Neural progenitor cell (in vitro differentiated cells): Measurements from ENCODE around the gene TRPM2. TPM values are rescaled to one million over a fixed set of nuclear protein-coding genes. Genes with fewer than 3 reads are reported as not detected.

Experiments used
- DNase-seq: peaks from one replicate; pipeline ENCODE4 v3.0.0-alpha.2; 2016; ENCODE audit warnings: low spot score
- H2AFZ ChIP-seq: fragments of 200-600 bp; sonication (generic); replicated peaks from 2 replicates; pipeline ENCODE4 v1.6.1; 2016; ENCODE audit warnings: antibody characterized with exemption
- H3F3A ChIP-seq: fragments of 200-600 bp; sonication (generic); 2 replicates; pipeline ENCODE4 v1.6.1; 2016; ENCODE audit warnings: antibody characterized with exemption, low read depth
- H3K27ac ChIP-seq: fragments of 200-600 bp; sonication (generic); 2 replicates; pipeline ENCODE4 v1.5.1; 2016; ENCODE audit warnings: mild to moderate bottlenecking
- H3K27me3 ChIP-seq: fragments of 200-600 bp; sonication (generic); 2 replicates; pipeline ENCODE4 v1.6.1; 2016; ENCODE audit warnings: mild to moderate bottlenecking, moderate library complexity
- H3K36me3 ChIP-seq: fragments of 200-600 bp; sonication (generic); 2 replicates; pipeline ENCODE4 v1.5.1; 2016
- H3K4me1 ChIP-seq: fragments of 200-600 bp; sonication (generic); 2 replicates; pipeline ENCODE4 v1.6.1; 2016; ENCODE audit warnings: mixed run types
- H3K4me2 ChIP-seq: fragments of 200-600 bp; sonication (generic); 2 replicates; pipeline ENCODE4 v1.6.1; 2016
- H3K4me3 ChIP-seq: fragments of 200-600 bp; sonication (generic); 2 replicates; pipeline ENCODE4 v1.5.1; 2016
- H3K79me2 ChIP-seq: fragments of 200-600 bp; sonication (generic); 2 replicates; pipeline ENCODE4 v1.6.1; 2016; ENCODE audit warnings: low read depth
- H3K9ac ChIP-seq: fragments of 200-600 bp; sonication (generic); 2 replicates; pipeline ENCODE4 v1.6.1; 2016
- H3K9me3 ChIP-seq: fragments of 200-600 bp; sonication (generic); 2 replicates; pipeline ENCODE4 v1.5.1; 2016; ENCODE audit warnings: low read depth
- H4K20me1 ChIP-seq: fragments of 200-600 bp; sonication (generic); 2 replicates; pipeline ENCODE4 v1.6.1; 2016; ENCODE audit warnings: low read depth
- H3K27ac Mint-ChIP-seq: 3 replicates; pipeline ENCODE4 v1.8.0; 2021; ENCODE audit warnings: mixed read lengths
- H3K27me3 Mint-ChIP-seq: 2 replicates; pipeline ENCODE4 v1.8.0; 2022; ENCODE audit warnings: low read depth, mild to moderate bottlenecking, inconsistent platforms, moderate library complexity, mixed read lengths; ENCODE audit not compliant: insufficient read depth
- H3K36me3 Mint-ChIP-seq: 3 replicates; pipeline ENCODE4 v1.8.0; 2021; ENCODE audit warnings: mixed read lengths
- H3K4me1 Mint-ChIP-seq: 3 replicates; pipeline ENCODE4 v1.8.0; 2021; ENCODE audit warnings: mixed read lengths
- H3K4me3 Mint-ChIP-seq: 3 replicates; pipeline ENCODE4 v1.8.0; 2021; ENCODE audit warnings: mild to moderate bottlenecking, moderate library complexity, mixed read lengths
- H3K9me3 Mint-ChIP-seq: 3 replicates; pipeline ENCODE4 v1.8.0; 2020; ENCODE audit warnings: mixed read lengths
- EZH2 ChIP-seq: fragments of 200-600 bp; sonication (generic); IDR thresholded peaks from 2 replicates; pipeline ENCODE4 v1.6.1; 2017; ENCODE audit warnings: antibody characterized with exemption, mild to moderate bottlenecking, moderate library complexity
- EZH2phosphoT487 ChIP-seq: fragments of 200-600 bp; sonication (generic); IDR thresholded peaks from 2 replicates; pipeline ENCODE4 v1.6.1; 2017; ENCODE audit warnings: antibody characterized with exemption
- total RNA-seq: library from RNA; depleted of rRNA; stranded (reverse); fragments of >200 nt; gene quantifications from 2 replicates; pipeline ENCODE4 v1.2.3, GENCODE V29; 2015; ENCODE audit warnings: low replicate concordance
- TF ChIP-seq, protein P1 (sequence below): fragments of 200-600 bp; sonication (generic); IDR thresholded peaks from 2 replicates; pipeline ENCODE4 v1.5.1; 2017; ENCODE audit warnings: antibody characterized with exemption, mild to moderate bottlenecking

Gene TRPM2
- total RNA-seq, 1 donor from 2014 or later, result not detected

DNA sequence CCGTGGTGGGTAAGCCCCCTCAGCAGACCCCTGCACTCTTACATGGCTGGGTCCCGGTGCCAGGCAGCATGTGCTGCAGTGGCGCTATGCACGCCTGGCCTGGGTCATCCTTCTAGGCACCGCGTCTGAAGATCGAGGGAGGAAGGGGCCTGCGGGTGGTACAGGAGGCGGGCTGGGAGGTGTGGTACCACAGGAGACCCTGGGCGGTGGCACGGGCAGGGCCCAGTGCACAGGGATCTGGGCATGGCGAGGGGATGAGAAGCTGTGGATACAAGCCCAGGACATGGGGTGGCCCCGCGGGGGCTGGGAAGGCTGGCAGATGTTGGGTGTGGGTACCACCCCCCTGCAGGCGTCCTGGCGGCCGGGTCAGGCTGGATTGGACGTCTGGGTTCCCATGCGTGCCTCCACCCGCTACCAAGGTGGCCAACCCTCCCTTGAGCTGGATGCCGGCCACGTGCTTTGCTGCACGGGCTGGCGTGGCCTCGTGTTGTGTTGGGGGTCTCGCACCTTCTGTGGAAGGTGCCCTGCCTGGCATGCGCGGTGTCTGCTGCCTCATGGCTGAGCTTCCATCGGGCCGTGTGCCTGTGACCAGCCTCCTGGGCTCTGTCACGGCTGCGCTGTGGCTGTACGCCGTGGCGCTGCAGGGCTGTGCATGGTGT is 33.9 kb upstream of the TRPM2 start:
- no peaks in the 10 kb centered on the region for H3K36me3 ChIP-seq
- peaks cover 3% of the 10 kb centered on the region for H3K36me3 Mint-ChIP-seq
- no peaks in the 10 kb centered on the region for H3K27me3 ChIP-seq
- H4K20me1 ChIP-seq, result no peaks in the 10 kb centered on the region
- no peaks in the 10 kb centered on the region for H3F3A ChIP-seq
- H3K4me3 Mint-ChIP-seq, result no peak overlapping the region
- peaks cover 3% of the 10 kb centered on the region for H3K27me3 Mint-ChIP-seq
- DNase-seq, result no peak
- H3K9me3 ChIP-seq, result no peaks in the 10 kb centered on the region
- no peak overlapping the region for H3K27ac Mint-ChIP-seq
- TF ChIP-seq EZH2phosphoT487 (no peak), EZH2 (no peak)
- TF ChIP-seq, protein P1, sequence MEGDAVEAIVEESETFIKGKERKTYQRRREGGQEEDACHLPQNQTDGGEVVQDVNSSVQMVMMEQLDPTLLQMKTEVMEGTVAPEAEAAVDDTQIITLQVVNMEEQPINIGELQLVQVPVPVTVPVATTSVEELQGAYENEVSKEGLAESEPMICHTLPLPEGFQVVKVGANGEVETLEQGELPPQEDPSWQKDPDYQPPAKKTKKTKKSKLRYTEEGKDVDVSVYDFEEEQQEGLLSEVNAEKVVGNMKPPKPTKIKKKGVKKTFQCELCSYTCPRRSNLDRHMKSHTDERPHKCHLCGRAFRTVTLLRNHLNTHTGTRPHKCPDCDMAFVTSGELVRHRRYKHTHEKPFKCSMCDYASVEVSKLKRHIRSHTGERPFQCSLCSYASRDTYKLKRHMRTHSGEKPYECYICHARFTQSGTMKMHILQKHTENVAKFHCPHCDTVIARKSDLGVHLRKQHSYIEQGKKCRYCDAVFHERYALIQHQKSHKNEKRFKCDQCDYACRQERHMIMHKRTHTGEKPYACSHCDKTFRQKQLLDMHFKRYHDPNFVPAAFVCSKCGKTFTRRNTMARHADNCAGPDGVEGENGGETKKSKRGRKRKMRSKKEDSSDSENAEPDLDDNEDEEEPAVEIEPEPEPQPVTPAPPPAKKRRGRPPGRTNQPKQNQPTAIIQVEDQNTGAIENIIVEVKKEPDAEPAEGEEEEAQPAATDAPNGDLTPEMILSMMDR, result no peak
- no peak overlapping the region for H3K27ac ChIP-seq
- no peaks in the 10 kb centered on the region for H3K9me3 Mint-ChIP-seq
- H3K79me2 ChIP-seq, result no peaks in the 10 kb centered on the region
- no peak overlapping the region for H3K4me2 ChIP-seq
- H3K4me3 ChIP-seq, result no peak overlapping the region
- H2AFZ ChIP-seq, result no peak overlapping the region
- H3K4me1 Mint-ChIP-seq, result no peaks in the 10 kb centered on the region
- H3K4me1 ChIP-seq, result no peaks in the 10 kb centered on the region
- H3K9ac ChIP-seq, result no peak overlapping the region

DNA sequence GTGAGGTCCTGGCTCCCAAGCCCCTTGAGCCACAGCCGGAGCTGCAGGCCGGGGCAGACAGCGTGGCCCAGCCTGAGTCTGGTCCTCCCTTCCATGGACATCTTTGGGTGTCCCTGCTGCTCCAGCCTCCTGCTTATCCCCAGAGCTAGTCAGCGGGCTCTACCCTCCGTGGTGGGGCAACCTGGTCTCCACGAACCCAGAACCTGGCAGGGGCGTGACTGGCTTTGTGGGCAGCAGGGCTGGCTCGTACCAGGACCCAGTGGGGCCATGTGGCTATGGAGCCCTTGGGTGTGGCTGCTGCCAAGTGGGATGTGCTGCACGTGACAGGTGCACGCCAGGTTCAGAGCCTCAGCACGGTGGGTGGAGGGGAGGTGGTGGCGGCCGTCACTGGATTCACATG is 32.6 kb upstream of the TRPM2 start:
- Histone ChIP-seq H3K9me3 (no peaks in the 10 kb centered on the region), H2AFZ (no peak overlapping the region), H3K27me3 (no peaks in the 10 kb centered on the region), H3K79me2 (no peaks in the 10 kb centered on the region), H4K20me1 (no peaks in the 10 kb centered on the region), H3K4me1 (no peaks in the 10 kb centered on the region), H3K9ac (no peak overlapping the region), H3K4me3 (no peak overlapping the region), H3K36me3 (no peaks in the 10 kb centered on the region), H3K27ac (no peak overlapping the region), H3K4me2 (no peak overlapping the region), H3F3A (no peaks in the 10 kb centered on the region)
- H3K4me1 Mint-ChIP-seq, result no peaks in the 10 kb centered on the region
- H3K36me3 Mint-ChIP-seq, result peaks cover 3% of the 10 kb centered on the region
- no peaks in the 10 kb centered on the region for H3K9me3 Mint-ChIP-seq
- DNase-seq, result no peak
- no peak overlapping the region for H3K27ac Mint-ChIP-seq
- TF ChIP-seq EZH2 (no peak), EZH2phosphoT487 (no peak)
- TF ChIP-seq, protein P1, result no peak
- H3K27me3 Mint-ChIP-seq, result peaks cover 3% of the 10 kb centered on the region
- H3K4me3 Mint-ChIP-seq, result no peak overlapping the region

DNA sequence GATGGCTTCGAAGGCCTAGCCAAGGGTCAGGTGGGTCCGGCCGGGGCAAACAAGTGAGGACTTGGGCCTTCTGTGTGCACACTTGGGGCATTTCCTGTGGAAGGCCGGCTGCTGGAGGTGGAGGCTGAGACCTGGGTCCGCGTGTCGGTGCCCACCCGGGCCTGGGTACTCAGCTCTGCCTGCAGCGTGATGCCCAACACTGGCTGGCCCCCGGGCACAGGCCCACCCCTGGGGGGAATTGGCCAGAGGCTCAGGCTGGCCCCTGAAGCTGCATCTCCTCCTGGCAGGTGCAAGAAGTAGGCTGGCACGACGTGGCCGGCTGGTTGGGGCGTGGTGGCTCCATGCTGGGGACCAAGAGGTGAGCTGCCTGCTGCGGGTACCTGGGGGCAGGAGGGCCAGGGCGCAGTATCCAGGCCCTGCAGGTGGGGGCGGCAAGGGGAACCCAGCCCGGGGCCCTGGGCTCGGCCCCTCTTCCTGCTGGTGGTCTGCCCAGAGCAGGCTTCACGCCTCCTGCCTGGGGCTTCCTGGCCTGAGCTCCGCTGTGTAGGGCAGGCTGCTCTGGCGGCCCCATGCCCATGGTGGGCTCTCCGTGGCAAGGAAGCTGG is 31.5 kb upstream of the TRPM2 start:
- no peak overlapping the region for H3K9ac ChIP-seq
- no peak for DNase-seq

More for the DNA sequence above, 31.5 kb upstream of the TRPM2 start:
- no peaks in the 10 kb centered on the region for H3K9me3 ChIP-seq
- no peaks in the 10 kb centered on the region for H3K4me1 ChIP-seq
- no peak overlapping the region for H2AFZ ChIP-seq
- no peak overlapping the region for H3K27ac Mint-ChIP-seq
- H3K36me3 Mint-ChIP-seq, result no peaks in the 10 kb centered on the region
- no peaks in the 10 kb centered on the region for H3K36me3 ChIP-seq
- TF ChIP-seq EZH2 (no peak), EZH2phosphoT487 (no peak)
- TF ChIP-seq, protein P1, result no peak
- H3F3A ChIP-seq, result no peaks in the 10 kb centered on the region
- no peaks in the 10 kb centered on the region for H3K9me3 Mint-ChIP-seq
- H3K27ac ChIP-seq, result no peak overlapping the region
- no peak overlapping the region for H3K4me3 Mint-ChIP-seq
- no peaks in the 10 kb centered on the region for H3K27me3 Mint-ChIP-seq
- no peak overlapping the region for H3K4me3 ChIP-seq
- H3K27me3 ChIP-seq, result no peaks in the 10 kb centered on the region
- no peak overlapping the region for H3K4me2 ChIP-seq
- H3K79me2 ChIP-seq, result no peaks in the 10 kb centered on the region
- H3K4me1 Mint-ChIP-seq, result no peaks in the 10 kb centered on the region
- no peaks in the 10 kb centered on the region for H4K20me1 ChIP-seq
